Suppressor macrophage treated with lipopolysaccharide for 1 hour (primary cell): ENCODE data around the gene A4GALT.

Experiments used
- DNase-seq, 3 donors: peaks; one replicate each; pipeline ENCODE4 v3.0.0-alpha.2; 2020 to 2022

Gene A4GALT

DNA sequence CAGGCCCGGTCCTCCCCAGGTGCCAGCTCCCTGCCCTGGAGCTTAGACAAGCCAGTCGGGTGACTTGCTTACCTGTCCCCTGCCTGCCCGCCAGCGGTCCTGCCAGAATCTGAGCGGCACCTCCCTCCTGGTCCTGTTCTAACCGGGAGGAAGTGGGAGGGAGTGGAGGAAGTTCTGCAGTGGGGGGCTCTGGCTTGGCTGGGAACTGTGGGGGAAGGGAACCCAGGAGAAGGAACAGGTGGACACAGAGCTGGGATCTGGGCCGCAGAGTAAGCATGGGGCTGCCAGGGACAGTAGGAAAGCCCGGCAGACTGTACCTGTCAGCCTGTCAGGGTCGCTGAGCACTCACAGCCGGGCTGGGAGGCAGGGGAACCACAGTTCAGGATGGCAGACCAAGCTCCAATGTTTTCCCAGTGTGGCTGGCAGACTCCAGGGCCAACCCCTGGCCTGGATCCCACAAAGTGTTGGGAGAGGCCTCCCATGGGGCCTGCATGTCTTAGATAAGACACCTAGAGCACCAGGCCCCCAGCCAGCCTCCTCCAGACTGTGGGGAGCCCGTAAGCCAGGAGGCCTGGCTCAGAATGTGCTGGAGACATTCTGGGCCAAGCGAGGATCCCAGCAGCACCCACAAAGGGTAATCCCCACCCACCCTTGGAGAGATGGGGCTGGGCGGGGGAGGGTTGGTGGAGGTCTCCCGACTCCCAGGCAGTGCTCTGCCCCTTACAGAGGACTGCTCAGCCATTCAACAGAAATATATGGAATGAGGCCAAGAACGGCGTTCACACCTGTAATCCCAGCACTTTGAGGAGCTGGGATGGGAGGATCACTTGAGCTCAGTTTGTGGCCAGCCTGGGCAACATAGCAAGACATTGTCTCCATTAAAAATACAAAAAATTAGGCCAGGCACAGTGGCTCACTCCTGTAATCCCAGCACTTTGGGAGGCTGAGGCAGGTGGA lies 73.8 kb downstream of the A4GALT start:
- DNase-seq = no peak

DNA sequence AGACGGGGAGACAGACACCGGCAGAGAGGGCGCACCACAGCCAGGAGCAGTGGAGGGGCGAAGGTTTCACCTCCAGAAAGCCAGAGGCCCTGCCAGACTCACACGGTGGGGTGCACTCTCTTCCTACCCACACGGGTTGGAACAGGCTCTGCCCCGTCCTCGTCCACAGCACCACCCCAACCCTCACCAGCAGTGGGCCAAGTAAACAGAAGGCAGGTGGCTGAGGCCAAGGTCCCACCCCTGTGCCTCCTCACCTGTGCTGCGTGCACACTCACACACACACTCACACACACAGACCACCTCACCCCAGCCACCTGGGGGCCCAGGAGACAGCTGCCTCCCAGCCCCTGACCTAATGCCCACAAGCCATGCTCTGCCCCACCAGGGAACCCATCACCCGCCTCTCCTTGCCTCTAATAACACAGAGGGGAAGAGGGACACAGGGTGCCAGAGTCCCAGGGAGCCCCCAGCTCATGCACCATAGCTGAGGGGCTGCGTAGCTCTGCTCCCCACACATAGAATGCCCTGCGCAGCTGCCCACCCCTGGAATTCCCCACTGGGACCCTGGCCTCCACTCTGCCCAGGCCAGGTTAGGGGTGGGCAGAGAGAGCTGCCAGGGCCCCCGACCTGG lies 74.6 kb downstream of the A4GALT start:
- no peak for DNase-seq

DNA sequence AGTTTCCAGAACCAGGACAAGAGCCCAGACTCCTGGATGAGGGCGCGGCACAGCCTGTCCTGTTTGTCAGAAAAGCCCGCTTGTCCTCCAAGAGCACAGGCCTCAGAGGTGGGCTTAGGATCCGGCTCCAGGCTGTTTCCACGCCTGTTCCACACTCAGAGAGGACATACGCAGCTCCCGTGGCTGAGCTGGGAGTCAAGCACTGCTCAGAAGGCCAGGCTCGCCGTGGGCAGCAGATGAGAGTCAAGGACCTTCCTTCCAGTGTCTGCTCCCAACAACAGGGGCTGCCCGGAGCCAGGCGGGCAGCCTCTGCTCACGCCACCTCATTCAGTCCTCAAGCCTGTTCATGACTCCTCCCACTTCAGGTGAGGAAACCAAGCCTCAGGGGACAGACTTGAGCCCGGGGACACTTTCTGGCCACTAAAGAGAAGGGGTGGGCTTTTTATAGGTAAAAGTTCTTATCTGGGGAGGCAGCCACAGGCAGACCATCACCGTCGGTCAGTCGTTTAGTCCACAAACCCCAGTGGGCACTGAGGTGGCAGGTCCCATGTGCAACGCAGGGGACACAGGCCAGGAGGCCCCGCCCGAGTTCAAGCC lies 75.2 kb downstream of the A4GALT start:
- peak in 1 of 3 donors; percentile 15 for DNase-seq

DNA sequence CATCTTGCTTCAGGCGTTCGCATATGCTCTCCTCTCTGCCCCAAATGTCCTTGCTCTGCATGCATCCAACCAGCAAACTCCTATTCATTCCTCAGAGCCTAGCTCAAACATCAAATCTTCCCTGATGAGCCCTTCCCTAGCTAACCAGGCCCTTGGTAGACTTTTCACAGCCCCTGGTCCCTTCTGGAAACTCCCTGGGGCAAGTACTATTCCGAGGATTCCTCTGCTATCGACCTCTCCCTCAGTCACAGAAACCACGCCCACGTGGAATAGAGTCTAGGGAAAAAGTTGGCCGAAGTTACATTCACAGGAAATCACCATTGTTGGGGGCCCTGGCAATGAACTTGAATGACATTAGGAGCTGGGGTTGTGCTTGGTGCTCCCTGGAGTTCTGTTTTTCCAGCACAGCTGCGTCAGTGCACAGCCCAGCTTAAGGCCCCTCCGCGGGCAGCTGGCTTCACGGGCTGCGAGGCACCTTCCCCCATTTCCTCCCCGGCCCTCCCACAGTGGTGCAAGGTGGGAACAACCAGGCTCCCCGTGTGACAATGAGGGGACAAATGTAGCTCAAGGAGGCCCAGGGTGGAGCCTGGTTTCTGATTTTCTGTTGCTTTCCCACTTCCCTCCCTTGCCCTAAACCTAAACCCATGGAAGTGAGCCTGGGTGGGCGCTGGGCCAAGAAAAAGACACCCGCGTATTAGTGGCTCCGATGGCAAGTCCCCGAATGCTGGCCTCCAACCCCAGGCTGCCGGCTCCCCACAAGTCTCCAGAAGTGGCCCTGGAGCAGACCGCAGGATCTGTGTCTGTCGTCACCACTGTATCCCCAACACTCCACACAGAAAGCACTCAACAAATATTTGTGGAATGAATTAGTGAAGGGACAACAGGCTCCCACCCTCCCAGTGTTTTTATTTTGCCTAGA lies 76.0 kb downstream of the A4GALT start:
- peak; percentile 52 to 75 (median 54) for DNase-seq

DNA sequence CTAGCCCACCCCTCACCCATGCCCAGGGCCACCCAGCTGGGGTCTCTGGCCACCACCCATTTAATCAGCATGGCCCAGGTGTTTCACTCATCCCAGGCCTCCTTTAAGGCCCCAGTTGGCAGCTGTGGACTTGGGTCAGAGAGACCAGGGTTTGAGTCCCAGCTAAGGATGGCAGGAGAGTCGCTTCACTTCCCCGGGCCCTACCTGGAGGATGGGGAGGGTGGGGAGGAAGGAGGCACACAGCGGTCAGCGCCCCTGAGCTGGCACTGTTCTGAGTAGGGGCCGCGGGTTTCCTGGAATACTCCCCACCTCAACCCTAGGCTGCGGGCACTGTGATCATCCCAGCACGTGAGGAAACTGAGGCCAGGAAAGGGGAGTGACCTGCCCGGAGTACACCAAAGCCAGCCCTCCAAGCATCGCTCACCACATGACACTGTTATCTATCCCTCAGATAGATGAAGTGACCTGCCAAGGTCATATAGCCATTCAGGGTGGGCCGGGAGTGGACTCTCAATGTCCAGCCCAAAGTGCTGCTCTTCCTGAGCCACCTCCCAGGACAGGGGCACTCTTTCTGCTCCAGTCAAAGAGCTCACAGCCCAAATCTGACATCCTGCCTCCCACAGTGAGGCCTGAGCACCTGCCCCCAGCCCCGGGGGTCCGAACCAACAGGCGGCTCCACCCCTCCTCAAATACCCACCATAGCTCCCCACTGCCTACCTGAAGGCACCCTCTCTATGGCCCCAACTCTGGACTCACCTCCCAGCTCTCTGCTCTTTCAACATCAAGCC lies 76.8 kb downstream of the A4GALT start:
- DNase-seq = no peak

DNA sequence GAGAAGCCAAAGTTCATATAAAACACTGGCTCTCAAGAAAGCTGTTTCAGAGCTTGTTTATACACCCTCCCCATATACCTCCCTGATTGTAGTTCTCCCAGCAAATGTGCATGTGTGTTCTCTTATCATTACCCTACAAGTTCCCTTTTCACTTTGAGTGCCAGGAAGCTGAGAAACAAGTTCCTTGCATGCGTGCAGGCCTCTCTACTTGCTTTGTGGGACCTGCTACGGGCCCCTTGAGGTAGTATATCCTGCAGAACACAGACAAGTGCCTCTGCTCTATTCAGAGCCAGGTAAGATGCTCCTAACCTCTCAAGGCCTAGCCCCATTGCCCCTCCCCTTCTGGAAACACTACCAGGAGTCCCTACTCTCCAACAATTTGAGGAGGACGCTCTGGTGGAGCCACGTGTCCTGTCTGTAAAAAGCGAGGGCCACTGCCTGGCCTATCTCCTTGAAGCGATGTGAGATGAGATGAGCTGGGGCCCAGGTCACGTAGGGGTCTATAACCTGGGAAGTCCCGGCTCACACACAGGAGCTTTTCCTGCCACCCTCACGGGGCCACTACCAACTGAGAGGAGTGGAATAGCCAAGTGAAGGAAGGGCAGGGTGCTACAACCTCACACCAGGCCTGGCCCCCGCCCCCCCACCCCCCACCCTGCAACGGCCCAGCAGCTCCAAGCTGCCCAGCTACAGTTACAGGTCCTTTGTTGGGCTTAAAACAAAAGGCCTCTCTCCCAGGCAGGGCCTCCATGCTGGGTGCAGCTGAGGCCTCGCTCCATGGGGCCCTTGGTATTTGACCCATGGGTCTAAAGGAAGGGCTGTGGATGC lies 77.7 kb downstream of the A4GALT start:
- peak; percentile 32 to 39 (median 36) for DNase-seq
